ENCODE measurements around the gene ACER2.

GRCh38 chr9:19372567-19372966 lies 36.2 kb upstream of the ACER2 start:
- no peak for TF ChIP-seq CTCF (IDR thresholded peaks at IDR 0.05)
- no peak for TF ChIP-seq POLR2A (IDR thresholded peaks at IDR 0.05)
